GM19455 (cell line): Measurements from ENCODE around the gene PPAT.
A peak's percentile ranks its signal among the peaks of the same experiment; 100 is the strongest.
"Not testable (repeated sequence)": the region's sequence is repeated elsewhere in the genome, so short reads cannot be mapped to it uniquely, and the experiment has no call there.

Experiments used
- ATAC-seq: cut with Tn5 transposase; IDR thresholded peaks from one replicate; pipeline ENCODE4 v1.9.1; 2021; ENCODE audit not compliant: unreplicated experiment

PPAT gene

GRCh38 chr4:56435140-56435926 lies at the start of gene PPAT:
TSS of gene PPAT (minus strand) at chr4:56435615. CDS start at chr4:56435477, 138 bp downstream.
- peak; percentile 70 for ATAC-seq

GRCh38 chr4:56480691-56481090 lies 45.3 kb upstream of the PPAT start:
- no peak for ATAC-seq

- no peak for ATAC-seq
Measured at GRCh38 chr4:56477192-56477702, 41.8 kb upstream of the PPAT start.

- peak; percentile 70 for ATAC-seq
Measured at GRCh38 chr4:56475917-56476316, 40.5 kb upstream of the PPAT start.

GRCh38 chr4:56469489-56470210 lies 34.2 kb upstream of the PPAT start:
- ATAC-seq: no peak

- ATAC-seq: peak; percentile 57
Measured at GRCh38 chr4:56468097-56468422, 32.6 kb upstream of the PPAT start.

- peak; percentile 90 for ATAC-seq
Measured at GRCh38 chr4:56467284-56468096, 32.1 kb upstream of the PPAT start, which contains the start of gene SRP72. TSS of gene SRP72 (plus strand) at chr4:56467617. CDS start at chr4:56467636, 19 bp downstream.

GRCh38 chr4:56466910-56467283 lies 31.5 kb upstream of the PPAT start:
- ATAC-seq: no peak

- ATAC-seq: not testable (repeated sequence)
Measured at GRCh38 chr4:56466296-56466761, 30.9 kb upstream of the PPAT start.

GRCh38 chr4:56465599-56466295 lies 30.3 kb upstream of the PPAT start:
- ATAC-seq: no peak

GRCh38 chr4:56464581-56464980 lies 29.2 kb upstream of the PPAT start:
- no peak for ATAC-seq

GRCh38 chr4:56463711-56464110 lies 28.3 kb upstream of the PPAT start:
- ATAC-seq: no peak

GRCh38 chr4:56462157-56462556 lies 26.7 kb upstream of the PPAT start:
- ATAC-seq: no peak

- ATAC-seq: no peak
Measured at GRCh38 chr4:56460085-56460484, 24.7 kb upstream of the PPAT start.

- no peak for ATAC-seq
Measured at GRCh38 chr4:56450342-56450741, 14.9 kb upstream of the PPAT start.

- ATAC-seq: not testable (repeated sequence)
Measured at GRCh38 chr4:56449475-56449874, 14.1 kb upstream of the PPAT start.

GRCh38 chr4:56448301-56448700 lies 12.9 kb upstream of the PPAT start:
- no peak for ATAC-seq

GRCh38 chr4:56445699-56446098 lies 10.3 kb upstream of the PPAT start:
- no peak for ATAC-seq

- ATAC-seq: no peak
Measured at GRCh38 chr4:56444719-56445118, 9.3 kb upstream of the PPAT start.

- ATAC-seq: no peak
Measured at GRCh38 chr4:56440983-56441382, 5.6 kb upstream of the PPAT start.

GRCh38 chr4:56438766-56439165 lies 3.4 kb upstream of the PPAT start:
- ATAC-seq: no peak
